ENCODE data around the gene DMRT1.

The DMRT1 gene

GRCh38 chr9:841371-842209 lies at the start of gene DMRT1:
DMRT1 (plus strand) TSS chr9:841697; CDS start chr9:841839, 142 bp downstream.
- DNase-seq, result no peak

GRCh38 chr9:792331-793260 lies 48.9 kb upstream of the DMRT1 start:
- DNase-seq, result no peak

DNA sequence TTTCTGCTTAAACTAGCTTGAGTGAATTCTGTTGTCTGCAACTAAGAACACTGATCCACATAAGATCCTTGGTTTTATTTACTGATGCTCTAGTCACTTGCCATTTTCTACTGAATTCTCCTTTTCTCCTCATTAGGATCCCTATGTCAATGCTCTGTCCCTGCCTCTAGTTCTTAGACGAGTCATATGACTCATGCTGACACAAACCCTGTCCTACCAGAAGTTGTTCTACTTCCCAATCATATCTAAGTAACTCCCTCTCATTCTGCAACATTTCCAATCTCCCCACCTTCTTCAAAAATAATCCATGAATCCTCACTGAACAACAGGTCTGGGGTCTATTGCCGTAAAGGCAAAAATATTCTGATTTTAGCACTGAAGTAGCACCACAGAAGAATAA lies 47.1 kb upstream of the DMRT1 start:
- no peak for DNase-seq

DNA sequence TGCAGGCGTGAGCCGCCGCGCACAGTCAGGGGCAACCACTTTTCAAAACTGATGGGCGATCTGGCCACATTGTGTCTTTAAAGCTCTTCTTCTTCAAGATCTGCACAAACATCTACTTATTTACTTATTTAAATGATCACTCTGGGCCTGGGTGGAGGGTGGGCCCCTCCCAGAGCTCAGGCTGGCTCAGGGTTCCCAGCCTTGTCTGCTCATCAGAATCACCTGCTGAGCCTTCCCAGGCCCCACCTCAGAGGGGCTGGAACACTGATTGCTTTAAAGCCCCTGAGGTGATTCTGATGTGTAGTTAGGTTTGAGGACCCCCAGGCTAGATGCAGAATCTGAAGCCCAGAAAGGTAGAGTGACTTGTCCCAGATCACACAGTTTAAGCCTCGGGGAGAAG lies 45.6 kb upstream of the DMRT1 start:
- no peak for DNase-seq

GRCh38 chr9:800591-801150 lies 40.8 kb upstream of the DMRT1 start:
- DNase-seq, result no peak

- DNase-seq, result no peak
These were observed 40.0 kb upstream of the DMRT1 start for GRCh38 chr9:801399-802071.

DNA sequence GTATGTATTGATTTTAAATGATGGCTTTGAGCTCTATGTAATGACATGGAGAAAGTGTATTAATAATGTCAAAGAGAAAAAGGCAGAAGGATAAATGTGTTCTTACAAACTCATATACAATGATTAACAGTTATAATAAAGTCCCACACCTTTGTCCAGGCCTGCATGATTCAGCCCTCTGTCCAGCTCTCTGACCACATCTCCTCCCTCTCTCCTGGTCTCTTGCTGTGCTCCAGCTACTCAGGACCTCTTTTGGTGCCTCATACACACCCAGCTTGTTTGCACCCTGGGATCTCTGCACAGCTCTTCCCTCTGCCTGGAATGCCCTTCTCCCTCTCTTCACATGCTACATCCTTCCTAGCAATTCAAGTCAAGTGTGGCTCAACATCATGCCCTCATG lies 37.5 kb upstream of the DMRT1 start:
- no peak for DNase-seq

- no peak for DNase-seq
These were observed 36.3 kb upstream of the DMRT1 start for GRCh38 chr9:805151-805550.

DNA sequence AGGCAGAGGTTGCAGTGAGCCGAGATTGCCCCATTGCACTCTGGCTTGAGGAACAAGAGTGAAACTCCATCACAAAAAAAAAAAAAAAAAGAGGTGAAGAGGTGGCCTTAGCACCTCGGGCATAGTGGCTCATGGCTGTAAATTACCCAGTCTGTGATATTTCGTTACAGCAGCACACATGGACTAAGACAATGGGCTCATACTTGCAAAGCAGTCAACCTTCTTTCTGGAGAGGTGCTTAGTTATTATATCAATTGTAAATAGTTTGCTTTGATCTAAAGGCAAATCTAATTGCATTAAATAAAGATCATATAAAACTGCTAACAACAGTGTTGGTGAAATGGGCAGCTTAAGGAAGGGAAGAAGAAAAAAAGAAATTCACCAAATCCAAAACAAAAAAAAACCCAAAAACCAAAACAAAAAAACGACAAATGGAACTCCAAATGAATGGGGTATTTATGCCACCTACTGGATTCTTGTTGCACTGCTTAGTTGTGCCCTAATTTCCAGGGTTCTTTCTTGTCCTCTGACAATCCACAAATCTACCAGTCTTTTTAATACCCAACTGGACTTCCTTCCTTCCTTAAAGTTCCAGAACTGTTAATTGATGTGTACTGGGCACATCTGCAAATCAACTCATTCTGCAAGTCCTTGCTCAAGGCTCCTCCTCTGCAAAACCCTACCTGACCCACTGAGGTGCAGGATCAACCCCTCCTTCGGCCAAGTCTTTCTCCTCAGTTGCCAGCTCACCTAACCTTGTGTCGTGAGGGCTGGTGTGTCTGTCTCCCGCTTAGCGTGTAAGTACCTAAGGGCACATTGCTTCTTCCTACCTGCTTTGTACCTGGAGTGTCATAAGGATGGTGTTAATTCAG lies 35.0 kb upstream of the DMRT1 start:
- DNase-seq, result no peak

- no peak for DNase-seq
These were observed 30.4 kb upstream of the DMRT1 start for GRCh38 chr9:811106-811531.

DNA sequence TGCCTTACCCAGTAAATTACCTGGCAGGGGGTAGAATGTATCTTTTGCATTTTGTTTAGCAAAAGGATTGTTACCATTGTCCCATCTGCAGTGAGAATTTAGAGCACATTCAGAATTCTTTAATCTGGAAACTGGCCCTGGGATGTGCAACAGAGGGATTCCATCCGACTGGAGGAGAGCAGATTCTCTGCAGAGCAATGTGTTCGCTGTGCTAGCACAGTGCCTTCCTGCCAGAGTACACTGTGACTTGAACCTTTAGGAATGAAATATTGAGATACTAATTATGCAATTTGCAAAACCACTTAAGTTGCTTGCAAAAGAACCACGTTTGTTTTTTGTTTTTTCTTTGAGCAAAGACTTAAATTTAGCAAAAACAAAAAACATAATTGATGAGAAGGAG lies 22.5 kb upstream of the DMRT1 start:
- DNase-seq, result no peak

DNA sequence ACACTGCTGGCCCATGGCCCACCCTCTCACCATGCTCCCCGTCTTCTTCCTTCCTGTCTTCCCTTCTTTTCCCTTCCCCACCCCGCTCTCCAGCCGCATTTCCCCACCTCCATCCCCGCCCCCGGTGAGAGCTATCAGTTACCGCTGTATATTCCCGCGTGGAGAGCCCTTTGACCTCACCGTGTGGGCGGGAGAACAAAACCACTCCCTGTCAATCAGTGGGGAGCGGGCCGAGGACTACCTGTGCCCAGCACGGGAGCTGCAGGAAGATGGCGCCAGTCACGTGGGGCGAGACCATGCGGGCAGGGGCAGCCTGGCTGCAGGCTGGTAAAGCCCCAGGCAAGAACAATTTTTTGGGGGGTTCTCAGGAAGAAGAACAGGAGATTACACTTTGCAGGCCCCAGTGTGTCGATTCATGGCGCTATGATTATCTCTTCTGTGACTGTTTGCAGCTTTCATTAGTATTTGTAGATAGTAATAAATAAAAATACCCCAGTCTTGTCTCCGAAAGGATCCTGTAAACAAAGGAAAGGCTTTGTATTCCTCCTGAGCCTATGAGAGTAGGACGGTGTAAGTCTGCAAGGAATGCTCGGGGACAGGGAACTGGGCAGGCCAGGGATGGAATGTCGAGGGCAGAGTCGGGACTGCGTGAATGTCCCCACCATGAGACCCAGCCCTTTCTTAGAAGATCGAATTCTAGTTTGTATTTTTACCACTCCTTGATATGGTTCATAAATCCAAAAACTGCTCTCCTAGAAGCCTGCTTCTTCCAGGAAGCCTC lies 14.8 kb upstream of the DMRT1 start:
- DNase-seq, result no peak

GRCh38 chr9:840343-840742 lies 1.2 kb upstream of the DMRT1 start:
- no peak for DNase-seq

GRCh38 chr9:842635-843426 lies 1.3 kb downstream of the DMRT1 start:
- no peak for DNase-seq

DNA sequence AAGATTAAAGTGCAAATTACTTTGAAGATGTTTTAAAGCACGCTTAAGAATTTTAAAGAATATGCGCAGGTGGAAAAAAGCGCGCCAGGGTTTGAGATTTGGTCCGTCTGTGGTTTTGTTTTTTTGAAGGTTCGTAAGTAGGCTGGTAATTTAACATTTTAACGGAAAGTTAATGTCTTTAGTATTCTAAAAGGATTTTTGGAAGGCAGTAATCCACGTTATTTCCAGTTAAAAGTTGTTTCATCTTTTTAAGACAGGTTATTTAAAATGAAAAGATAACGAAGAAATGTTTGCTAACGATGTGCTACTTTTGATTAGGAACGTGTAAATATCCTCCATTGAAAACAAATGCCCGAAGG lies 1.9 kb downstream of the DMRT1 start:
- DNase-seq, result no peak

DNA sequence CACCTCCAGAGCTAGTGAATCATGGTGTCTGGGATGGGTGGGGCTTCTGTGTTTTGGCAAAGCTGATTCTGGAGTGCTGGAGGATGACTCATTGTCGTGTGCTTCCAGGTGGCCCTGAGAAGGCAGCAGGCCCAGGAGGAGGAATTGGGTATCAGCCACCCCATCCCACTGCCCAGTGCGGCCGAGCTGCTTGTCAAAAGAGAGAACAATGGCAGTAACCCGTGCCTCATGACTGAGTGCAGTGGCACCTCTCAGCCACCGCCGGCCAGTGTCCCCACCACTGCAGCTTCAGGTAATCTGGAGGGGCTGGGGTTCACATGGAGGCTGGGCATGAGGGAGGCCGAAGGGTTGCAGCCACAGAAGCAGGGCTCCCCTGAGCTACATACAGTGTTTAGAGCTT lies 5.4 kb downstream of the DMRT1 start:
- DNase-seq, result no peak

DNA sequence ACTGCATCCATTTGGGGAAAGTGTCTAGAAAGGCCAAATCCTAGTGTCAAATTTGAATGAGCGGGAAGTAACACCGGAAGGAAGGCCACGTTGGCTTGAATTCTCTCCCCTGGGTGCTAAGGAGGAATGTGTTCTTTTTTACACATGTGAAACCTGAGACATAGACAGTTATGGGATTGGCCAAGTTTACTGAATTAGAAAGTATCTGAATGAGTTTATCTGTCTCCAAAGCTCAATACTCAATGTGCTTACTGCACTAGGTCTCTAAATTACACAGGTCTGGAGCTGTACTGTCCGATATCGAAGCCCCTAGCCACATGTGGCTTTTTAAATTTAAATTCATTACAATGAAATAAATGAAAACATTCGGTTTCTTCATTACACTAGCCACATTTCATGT lies 6.0 kb downstream of the DMRT1 start:
- DNase-seq, result no peak

- no peak for DNase-seq
These were observed 7.9 kb downstream of the DMRT1 start for GRCh38 chr9:849431-849830.

DNA sequence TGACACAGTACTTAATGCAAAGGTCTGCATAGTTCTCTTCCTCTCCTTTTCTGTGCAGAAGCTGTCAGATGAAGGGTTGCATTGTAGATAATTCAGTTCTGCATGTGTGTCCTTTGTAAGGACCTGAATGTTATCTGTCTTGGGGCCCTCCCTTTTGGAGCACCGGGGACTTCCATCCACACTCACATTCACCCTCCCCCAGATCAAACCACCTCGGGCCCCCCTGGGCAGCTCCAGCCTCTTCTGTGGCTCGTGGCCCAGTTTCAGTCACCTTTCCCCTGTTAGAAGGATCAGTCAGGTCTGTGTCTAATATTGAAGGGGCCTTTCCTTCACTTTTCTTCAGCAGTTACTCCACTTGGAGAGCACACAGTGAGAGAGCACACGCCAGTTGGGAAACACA lies 11.0 kb downstream of the DMRT1 start:
- DNase-seq, result no peak

DNA sequence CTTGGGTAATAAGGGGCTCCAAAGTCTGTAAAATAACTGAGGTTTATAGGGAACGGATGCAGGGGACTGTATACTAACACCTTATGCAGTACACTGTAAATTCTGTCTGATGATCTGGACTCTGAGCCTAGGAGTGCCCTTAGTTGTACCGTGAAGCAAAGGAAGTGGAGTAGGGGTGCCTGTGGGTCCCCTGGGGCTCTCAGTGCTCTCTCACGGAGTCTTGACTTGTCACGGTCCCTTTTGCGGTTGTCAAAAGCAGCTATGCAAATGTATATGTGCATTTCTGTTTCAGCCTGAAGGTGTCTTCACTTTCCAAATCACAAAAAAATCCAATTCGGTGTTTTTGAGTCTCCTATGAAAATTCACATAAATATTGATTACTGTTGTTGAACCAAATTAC lies 17.8 kb downstream of the DMRT1 start:
- DNase-seq, result no peak

Data from activated CD4-positive, alpha-beta T cell treated with anti-CD3 and anti-CD28 coated beads for 1 hour (primary cell).